Hematopoietic multipotent progenitor cell treated with erythropoietin and hydrocortisone succinate and interleukin-3 and kit ligand, for 4 days (in vitro differentiated cells): ENCODE data around the gene BSN.
A peak's percentile ranks its signal among the peaks of the same experiment; 100 is the strongest.
"Not testable (repeated sequence)": the region's sequence is repeated elsewhere in the genome, so short reads cannot be mapped to it uniquely, and the experiment has no call there.

Experiments used
- DNase-seq: peaks from one replicate; pipeline ENCODE4 v3.0.0-alpha.2; 2015

The BSN gene

DNA sequence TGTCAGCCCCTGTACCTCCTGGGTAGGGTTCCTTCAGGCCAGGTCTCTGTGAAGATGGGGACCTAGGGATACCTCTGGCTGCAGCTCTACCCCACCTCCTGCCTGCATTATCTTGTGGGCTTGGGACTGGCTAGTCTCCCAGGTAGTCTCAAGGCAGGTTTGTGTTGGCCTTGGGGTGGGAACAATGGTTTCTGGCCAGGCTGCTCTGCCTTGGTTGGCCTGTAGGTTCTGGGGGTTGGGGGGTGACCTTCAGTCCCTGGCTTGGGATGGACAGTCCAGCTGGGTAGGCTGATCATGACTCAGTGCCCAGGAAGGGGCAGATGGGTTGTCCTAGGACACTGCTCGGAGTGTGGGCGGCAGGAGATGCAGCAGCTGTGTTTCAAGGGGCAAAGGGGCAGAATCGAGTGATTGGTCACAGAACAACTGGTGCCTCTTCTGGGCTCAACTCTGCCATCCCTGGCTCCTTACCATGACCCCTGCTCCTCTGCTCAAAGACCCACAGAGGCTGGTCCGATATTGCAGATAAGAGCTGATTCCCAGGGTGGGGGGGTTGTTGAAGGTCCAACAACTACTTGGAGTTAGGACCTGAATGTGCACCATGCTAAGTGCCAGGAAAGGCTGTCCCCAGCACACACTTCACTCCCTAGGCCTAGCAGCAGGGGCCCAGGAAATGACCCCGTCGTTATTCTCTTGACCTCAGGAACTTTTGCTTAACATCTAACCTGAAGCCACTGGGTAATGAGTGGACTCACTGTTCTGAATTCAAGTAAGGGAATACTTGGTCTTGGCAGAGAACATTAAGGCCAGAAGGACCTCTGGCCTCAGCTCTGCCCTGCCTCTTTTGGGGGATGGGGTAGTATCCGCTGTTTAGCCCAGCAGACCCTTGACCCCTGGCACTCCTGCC is 18.1 kb upstream of the BSN start:
- no peak for DNase-seq

DNA sequence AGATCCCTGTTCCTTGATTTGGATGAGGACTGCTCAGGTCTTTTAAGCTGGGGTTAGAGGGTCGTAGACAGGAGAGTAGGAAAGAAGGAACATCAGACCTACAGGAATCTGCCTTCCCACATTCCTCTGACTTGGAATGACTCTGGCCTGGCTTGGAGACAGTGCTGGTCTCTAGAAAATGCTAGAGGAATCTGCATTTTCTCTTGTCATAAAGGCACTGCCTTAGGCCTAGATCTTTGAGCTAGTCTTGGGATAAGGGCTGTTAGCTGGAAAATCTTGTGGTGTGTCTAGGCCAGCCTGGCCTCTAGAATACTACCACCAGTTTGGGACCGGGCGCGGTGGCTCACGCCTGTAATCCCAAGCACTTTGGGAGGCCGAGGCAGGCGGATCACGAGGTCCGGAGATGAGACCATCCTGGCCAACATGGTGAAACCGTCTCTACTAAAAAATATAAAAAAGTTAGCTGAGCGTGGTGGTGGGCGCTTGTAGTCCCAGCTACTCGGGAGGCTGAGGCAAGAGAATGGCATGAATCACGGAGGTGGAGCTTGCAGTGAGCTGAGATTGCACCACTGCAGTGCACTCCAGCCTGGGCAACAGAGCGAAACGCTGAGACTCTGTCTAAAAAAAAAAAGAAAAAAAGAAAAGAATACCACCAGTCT is 17.3 kb upstream of the BSN start:
- DNase-seq, result no peak

DNA sequence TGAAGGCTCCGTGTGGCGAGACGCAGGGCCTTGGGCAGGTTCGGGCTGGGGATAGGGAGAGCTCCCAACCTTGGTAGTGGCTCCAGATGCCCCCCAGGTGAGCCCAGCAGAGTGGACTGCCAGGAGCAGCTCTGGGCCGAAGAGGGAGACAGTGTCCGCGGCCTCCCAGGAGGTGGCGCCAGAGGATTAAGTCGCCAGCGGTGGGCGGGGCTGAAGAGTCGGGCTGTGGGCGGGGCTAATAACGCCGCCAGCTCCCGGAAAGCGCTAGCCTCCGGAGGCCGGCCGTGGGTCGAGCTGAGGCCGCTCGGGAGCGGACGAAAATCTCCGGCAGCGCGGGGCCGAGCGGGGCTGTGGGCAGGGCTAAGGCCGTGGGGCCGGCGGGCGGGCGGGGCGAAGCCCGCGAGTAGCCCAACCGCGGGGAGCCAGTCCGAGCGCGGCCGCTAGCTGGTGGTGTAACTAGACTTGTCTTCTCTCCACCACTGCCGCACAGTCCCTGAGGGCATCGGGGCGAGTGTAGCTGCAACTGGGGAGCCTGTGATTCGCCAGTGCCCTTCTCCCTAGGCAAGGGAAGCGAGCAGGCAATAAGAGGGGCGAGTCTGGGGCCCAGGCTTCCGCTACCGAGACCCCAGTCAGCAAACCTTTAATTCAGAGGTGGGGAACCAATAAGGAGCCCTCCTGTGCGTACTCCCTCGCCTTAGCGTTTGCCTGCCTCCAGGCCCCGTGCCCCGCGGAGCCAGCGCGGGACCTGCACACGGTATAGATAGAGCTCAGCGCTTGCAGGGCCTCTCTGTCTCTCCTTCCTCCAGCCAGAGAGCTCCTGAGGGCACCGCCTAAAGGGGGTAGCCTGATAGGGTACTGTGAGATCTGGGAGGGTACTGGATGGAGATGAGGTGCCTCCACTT is 14.4 kb upstream of the BSN start:
- DNase-seq, result peak; percentile 97

DNA sequence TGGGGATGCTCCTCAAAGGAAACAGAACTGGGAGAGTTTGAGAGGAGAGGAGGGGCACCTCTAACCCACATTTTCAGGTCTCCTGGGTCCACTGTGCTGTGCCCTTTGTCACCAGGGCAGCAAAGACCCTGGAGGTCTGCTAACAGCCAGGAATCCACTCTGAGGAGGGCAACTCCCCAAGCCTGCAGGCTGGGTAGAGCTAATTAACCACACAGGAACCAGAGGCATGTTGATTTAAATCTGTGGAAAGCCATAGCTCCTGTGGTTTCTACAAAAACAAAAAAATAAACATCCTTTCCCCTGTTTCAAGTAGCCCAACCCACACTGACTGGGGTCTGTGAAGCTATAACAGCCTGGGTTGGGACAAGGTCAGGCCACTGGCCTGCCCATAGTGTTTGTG is 2.2 kb upstream of the BSN start:
- DNase-seq, result no peak

DNA sequence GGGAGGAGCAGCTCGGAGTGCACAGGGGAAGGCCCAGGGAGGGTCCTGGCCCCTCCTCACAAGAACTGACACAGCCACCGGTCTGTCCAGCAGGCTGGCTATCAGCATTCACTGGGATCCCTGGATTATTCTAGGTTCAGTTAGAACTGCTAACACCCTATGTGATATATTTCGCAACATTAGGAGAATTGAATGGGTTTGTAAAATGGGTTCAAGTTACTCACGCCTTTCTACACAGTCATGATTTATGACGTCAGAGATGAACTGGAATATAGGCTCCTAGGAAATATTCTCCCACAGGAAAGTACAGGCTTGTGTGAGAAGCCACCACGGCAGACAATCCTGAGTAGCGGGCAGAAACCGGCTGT is 969 bp upstream of the BSN start:
- DNase-seq, result no peak

DNA sequence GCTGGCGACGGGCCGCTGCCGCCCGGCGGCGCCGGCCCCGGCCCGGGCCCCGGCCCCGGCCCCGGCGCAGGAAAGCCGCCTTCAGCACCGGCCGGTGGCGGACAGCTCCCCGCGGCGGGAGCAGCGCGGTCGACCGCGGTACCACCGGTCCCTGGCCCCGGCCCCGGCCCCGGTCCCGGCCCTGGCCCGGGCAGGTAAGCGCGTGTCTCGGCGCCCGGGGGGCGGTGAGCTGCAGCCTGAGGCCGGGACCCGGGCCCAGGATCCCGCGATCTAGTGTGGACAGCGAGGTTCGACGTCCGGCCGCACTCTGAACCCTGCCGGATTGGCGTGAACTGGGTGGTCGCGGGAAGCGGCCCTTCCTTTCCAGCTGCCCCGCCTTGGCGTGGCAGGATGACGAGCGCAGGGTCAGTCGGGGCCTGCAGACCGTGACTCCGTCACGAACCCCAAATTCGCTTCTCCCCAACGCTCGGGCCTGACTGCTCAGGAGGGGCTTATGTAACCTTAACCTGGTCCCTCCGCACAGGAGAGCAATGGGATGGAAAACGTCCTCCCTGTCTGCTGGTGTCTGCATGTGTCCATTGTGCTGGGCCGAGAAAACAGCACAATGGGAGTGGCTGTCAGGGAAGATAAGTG is 472 bp downstream of the BSN start:
- DNase-seq, result no peak

DNA sequence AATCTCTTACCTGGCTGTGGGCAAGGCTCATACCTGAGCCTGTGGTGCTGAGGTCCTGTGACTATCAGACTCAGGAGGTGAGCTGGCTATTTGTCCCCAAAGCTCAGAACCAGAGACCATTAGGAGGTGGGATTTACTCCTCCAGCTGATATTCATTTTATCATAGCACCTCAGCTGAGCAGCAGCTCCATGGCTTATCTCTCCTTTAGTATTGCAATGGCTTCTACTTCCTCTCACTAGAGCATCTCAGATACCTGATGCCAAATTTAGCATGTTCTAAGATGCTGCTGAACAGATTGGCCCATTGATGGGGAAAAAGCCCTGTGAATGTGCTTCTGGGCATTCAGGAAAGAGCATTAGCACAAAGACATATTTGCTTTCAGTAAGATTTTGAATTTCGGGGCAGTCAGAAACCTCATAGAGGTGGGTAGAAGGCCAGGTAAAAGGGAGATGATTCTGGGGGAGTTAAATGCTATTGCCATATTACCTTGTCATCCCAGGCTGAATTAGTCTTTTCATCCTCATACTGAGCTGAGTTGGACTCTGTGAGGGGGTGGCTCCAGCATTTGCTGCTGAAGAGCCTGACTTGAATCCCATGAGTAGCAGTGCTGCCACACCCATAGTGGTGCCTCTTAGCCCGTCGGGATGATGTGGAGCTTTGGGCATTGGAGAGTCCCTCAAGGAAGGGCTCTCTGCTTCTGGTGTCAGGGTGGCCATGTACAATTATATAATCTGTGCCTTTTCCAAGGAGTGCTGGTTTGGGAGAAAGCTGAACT is 2.4 kb downstream of the BSN start:
- DNase-seq, result no peak

DNA sequence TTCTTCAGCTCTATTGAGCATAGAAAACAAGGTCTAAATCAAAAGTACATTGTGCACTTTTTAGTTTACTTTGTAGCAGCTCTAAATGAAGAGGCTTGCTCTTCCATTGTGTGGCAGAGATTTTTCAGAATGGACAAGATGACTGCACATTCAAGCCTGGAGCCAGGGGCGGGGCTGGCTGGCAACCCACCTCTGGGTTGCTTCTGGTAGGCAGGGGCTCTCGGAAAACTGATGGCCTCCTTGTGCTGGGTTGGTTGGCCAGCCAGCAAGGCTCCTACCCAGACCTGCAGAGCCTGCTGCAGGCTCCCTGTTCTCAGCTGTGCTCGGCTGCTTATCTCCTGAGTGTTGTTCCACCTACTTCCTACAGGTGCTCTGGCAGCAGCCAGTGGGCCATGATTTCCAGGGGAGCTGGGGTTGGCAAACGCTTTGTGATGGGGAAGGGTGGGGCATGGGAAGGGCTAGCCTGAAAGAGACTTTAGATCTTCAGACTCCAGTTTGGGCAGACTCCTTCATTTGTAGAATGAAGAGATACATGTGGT is 8.8 kb downstream of the BSN start:
- DNase-seq, result no peak

DNA sequence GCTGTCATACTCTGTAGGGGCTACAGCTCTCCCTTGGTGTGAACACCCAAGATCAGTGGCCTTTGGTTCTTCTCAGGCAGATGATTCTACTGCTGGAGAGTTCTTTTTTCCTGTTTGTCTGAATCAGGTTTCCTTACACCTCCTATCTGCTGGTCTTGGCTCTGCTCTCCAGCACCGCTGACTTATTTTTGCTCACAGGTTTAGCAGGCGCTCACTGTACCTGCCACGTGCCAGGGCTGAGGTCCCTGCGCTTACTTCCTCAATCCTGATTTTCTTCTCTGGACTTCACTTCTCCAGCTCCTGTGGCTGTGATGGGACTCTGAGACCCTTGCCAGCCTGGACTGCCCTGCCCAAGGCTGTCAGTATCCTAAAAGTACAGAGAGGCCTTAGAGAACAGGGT is 9.5 kb downstream of the BSN start:
- no peak for DNase-seq

DNA sequence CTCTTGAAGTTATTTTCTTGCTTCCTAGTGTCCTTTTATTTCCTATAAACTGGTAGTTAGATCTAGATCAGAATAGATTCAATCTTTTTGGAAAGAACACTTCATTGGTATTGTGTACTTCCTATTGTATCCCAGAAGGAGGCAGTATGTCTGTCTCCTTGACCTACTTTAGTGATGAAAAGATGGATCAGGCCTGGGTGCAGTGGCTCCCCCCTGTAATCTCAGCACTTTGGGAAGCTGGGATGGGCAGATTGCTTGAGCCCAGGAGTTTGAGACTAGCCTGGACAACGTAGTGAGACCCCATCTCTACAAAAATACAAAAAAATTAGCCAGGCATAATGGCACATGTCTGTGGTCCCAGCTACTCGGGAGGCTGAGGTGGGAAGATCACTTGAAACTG is 12.0 kb downstream of the BSN start:
- DNase-seq, result no peak

DNA sequence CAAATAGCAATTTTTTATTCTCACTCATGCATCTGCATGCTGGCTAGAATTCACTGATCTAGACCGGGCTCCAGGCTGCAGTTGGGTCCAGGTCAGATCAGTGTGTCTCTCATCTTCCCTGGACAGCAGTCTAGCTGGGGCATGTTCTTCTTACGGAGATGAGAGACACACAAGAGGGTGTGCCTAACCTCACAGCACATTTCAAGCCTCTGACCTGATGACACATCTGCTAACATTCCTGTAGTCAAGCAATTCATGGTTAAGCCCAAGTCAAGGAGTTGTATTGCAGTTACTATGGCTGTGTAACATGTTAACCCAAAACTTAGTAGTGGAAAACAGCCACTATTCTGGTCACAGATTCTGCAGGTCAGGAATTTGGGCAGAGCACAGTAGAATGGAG is 13.1 kb downstream of the BSN start:
- no peak for DNase-seq

DNA sequence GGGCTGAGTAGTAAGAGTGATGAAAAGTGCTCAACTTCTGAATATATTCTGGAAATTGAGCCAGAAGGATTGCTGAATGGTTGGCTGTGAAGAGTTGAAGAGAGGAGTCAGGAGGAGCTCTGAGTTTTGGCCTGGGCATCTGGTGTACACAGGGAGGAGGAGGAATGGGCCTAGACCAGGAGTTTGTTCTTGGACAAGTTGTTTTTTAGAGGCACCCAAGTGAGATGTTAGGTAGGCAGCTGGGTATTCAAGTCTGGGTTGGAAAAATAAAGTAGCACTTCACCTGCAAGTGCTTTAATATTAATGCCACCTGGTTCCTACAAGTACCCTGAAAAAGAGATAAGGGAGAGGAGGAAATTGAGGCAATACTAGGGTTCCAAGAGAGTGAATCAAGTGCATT is 14.7 kb downstream of the BSN start:
- DNase-seq, result no peak

DNA sequence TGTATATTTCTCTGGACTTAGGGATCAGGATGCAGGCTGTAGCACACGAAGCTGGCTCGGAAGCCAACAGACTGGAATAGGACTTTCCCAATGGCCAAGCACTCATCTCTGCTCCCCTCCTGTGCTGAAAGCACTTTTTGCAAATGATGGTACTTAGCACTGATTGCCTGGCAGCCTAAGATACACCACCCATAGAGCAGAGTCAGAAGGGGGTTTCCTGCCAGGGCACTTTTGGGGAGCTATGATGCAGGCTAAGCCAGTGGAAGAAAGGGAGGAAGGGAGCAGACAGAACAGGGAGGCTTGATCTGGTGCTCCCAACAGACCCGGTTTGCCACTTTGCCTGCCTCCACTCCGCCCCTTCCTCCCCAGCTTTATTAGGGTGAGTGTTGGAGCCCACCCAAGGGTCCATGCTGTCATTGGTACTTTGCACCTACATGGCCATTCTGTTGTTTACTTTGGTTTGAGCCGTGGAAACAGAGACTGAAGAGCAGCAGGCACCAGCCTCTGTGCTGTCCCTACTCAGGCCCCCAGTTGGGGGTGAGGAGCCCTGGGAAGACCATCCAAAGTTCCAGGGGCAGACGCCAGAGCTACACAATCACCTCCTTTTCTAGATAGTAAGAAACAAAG is 15.9 kb downstream of the BSN start:
- no peak for DNase-seq

DNA sequence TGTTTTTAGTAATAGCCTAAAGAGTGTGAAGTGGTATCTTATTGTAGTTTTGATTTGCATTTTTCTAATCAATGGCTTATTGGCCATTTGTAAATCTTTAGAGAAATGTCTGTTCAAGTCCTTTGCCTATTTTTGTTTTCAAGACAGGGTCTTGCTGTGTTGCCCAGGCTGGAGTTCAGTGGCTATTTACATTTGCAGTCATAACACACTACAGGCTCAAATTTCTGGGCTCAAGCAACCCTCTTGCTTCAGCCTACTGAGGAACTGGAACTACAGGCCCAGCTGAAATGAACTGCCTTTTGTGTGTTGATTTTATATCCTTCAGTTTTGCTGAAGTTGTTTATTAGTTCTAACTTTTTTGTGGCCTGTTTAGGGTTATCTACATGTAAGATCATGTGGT is 27.9 kb downstream of the BSN start:
- DNase-seq, result no peak

DNA sequence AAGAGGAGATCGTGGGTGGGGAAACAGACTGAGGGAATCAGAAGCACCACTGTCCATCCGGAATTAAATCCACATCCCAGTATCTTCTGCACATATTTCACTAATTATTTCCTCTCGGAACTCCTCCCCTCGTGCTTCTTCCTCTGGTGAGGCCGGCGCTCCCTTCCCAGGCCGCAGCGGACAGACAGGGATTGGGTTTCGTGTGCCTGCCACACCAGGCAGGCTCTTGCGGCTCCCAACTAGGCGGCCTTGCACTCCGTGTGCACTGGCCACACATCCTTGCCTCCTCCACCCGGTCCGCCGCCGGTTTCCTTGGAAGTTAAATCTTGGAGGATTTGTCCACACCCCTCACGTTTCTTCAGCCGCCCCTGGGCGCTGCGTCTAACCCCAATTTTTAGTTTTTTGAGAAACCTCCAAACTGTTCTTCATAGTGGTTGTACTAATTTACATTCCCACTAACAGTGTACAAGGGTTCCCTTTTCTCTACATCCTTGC is 31.0 kb downstream of the BSN start:
- DNase-seq, result not testable (repeated sequence)

DNA sequence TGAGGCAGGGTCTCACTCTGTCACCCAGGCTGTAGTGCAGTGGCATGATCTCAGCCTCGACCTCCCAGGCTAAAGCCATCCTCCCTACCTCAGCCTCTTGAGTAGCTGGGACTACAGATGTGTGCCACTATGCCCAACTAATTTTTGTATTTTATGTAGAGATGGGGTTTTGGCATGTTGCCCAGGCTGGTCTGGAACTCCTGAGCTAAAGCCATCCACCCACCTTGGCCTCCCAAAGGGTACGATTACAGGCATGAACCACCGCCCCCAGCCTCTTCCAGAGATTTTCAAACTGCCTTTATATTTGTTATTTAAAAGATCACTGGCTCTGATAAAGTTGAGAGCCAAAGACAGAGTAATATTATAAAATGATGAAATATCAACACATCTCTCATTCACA is 37.3 kb downstream of the BSN start:
- DNase-seq, result no peak

DNA sequence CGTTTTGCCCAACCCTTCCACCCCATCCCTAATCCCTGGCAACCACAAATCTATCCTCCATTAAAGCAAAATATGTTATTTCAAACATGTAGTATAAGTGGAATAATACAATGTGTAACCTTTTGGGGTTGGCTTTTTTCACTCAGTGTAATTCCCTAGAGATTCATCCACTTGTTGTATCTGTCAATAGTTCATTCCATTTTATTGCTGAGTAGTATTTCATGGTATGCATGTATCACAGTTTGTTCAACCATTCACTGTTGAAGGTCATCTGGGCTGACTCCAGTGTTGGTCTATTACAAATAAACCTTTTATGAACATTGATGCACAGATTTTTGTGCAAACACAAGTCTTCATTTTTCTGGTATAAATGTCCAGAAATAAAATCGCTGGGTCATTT is 38.8 kb downstream of the BSN start:
- DNase-seq, result no peak

DNA sequence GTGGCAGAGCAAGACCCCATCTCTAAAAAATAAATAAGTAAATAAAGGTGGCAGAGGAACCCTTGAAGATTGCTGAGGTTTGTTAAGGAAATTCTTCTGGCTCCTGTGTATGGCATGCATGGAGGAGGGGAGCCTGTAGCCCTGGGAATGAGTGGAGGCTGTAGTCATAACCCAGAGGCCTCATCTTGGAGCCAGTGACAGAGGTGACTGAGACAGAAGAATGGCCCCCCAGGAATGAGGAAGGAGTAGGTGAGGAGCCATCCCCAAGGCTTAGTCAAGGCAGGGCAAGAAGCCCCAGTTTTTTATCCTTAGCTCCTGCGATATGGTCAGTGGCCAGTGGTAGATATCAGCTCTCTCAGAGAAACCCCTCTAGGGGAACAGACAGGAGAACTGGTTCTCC is 46.5 kb downstream of the BSN start:
- DNase-seq, result no peak

DNA sequence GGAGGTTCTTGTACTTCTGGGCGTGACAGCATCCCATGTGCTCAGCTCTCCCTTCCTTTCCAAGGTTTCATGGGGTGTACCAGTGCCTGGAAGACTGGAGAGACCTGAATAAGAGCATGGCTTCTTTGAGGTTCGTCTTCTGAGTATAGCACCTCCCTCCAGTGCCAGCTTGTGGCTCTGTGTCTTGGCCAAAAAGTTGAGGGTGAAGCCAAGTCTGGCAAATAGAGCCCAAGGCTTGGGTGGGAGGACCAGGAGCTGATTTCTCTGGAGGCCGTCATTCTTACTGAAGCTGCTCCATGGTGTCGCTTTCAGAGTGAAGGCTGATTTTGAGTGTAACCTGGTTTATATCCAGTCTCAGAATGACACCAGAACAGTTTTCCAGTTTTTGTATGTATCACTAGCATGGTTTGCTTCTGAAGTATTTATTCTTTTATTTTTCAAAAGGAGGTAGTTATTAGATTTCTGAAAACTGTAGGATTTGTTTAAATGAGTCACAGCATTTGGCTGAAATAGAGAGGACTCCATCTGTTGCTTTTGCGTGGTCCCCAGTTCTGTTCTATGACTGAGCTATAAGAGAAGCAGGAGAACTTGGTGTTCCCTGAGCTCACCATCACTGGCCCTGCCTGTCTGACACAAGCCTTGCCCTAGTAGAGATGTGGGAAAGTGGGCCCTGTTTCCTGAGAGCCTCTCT is 47.2 kb downstream of the BSN start:
- DNase-seq, result no peak

DNA sequence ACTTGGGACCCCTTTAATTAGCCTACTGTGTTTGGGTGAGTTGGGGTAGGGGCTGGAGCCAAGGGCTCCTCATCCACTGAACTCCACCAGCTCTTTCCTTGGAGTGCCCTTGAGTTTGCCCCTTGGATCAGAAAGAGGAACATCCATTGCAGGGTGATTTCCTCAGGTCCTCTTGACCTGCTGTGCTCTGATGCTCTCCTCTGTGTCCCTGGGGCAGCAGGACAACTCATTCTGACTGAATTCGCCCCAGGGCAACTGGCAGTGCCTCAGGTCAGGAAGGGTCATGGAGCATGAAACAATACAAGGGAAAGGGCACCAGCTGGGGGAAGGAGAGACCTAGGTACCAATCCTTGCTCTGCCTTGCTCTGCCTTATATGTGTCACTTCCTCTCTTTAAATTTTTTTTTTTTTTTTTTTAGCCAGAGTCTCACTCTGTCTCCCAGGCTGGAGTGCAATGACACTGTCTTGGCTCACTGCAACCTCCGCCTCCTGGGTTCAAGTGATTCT is 47.8 kb downstream of the BSN start:
- no peak for DNase-seq
